Neural cell (in vitro differentiated cells): Measurements from ENCODE around the gene CDH4.

Source experiments
- EP300 ChIP-seq: fragments of 450-650 bp; conservative IDR thresholded peaks from 2 replicates; pipeline ENCODE4 v1.6.1; 2014; ENCODE audit warnings: antibody characterized with exemption, mild to moderate bottlenecking, moderate library complexity; ENCODE audit not compliant: poor library complexity, severe bottlenecking
- RAD21 ChIP-seq: fragments of 450-650 bp; conservative IDR thresholded peaks from 2 replicates; pipeline ENCODE4 v1.6.1; 2014; ENCODE audit warnings: antibody characterized with exemption, mild to moderate bottlenecking, moderate library complexity
- TAF1 ChIP-seq: IDR thresholded peaks from 2 replicates; pipeline ENCODE4 v1.6.1; 2012; ENCODE audit warnings: low read depth
- TF ChIP-seq, protein P1 (sequence below): fragments of 450-650 bp; IDR thresholded peaks from 2 replicates; pipeline ENCODE4 v1.5.1; 2014; ENCODE audit warnings: antibody characterized with exemption, mild to moderate bottlenecking, moderate library complexity; ENCODE audit not compliant: poor library complexity, severe bottlenecking

- no peak for TF ChIP-seq TAF1
- TF ChIP-seq, protein P1, sequence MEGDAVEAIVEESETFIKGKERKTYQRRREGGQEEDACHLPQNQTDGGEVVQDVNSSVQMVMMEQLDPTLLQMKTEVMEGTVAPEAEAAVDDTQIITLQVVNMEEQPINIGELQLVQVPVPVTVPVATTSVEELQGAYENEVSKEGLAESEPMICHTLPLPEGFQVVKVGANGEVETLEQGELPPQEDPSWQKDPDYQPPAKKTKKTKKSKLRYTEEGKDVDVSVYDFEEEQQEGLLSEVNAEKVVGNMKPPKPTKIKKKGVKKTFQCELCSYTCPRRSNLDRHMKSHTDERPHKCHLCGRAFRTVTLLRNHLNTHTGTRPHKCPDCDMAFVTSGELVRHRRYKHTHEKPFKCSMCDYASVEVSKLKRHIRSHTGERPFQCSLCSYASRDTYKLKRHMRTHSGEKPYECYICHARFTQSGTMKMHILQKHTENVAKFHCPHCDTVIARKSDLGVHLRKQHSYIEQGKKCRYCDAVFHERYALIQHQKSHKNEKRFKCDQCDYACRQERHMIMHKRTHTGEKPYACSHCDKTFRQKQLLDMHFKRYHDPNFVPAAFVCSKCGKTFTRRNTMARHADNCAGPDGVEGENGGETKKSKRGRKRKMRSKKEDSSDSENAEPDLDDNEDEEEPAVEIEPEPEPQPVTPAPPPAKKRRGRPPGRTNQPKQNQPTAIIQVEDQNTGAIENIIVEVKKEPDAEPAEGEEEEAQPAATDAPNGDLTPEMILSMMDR = no peak
- no peak for TF ChIP-seq EP300
- TF ChIP-seq RAD21 = no peak
Observed at GRCh38 chr20:61464307-61465303, 212.5 kb downstream of the CDH4 start.
